ENCODE data around the gene RAB5B.

GRCh38 chr12:55982319-55982936, 8.6 kb downstream of the RAB5B start:
- TF ChIP-seq EZH2 (IDR thresholded peaks at IDR 0.05) = no peak
- no peak for TF ChIP-seq POLR2AphosphoS5 (IDR thresholded peaks at IDR 0.05; ENCODE audit: borderline replicate concordance, low read depth, low read length)
